ENCODE data around the gene HECW1. TPM values are rescaled to one million over a fixed set of nuclear protein-coding genes. Genes with fewer than 3 reads are reported as not detected.

HECW1 gene
- total and polyA plus RNA-seq, 2 of the 8 experiments (the other 6 are each of a cell fraction or from before 2014, with no cell fraction given) = 2.9 to 12.7 TPM

GRCh38 chr7:43535810-43536585 is 423.6 kb downstream of the HECW1 start:
- ChIA-PET POLR2A (ENCODE audit: partially characterized antibody) (no interaction called here), CTCF (ENCODE audit: partially characterized antibody) (interaction anchor here (0.6 to 1.6 kb wide), 4 partner anchors 17 to 189 kb away, joined by 3 to 4 read pairs (median 3); no protein-coding TSS in a partner anchor)
- Histone ChIP-seq H3K79me2 (ENCODE audit: control insufficient read depth in 1 of 2, insufficient read depth in 2 of 2, low read length in 2 of 2) (no peaks in the 10 kb centered on the region), H2BK12ac (ENCODE audit: low read depth, low read length) (no peak overlapping the region), H3K56ac (replicated peaks; ENCODE audit: insufficient read length, low read depth, low read length) (no peak overlapping the region), H3K9me3 (ENCODE audit: insufficient read depth in 2 of 2, low read depth in 1 of 2, low read length in 1 of 2) (no peaks in the 10 kb centered on the region), H3K4me2 (ENCODE audit: insufficient read depth in 1 of 2, low read depth in 2 of 2, low read length in 2 of 2) (no peak overlapping the region), H3K4me1 (replicated peaks in 1 of 4; ENCODE audit: control insufficient read depth in 3 of 4, insufficient read depth in 4 of 4, low read length in 3 of 4) (peaks cover 0 to 8% (median under 1%) of the 10 kb centered on the region in 4 experiments; a peak in 2 of 7 replicates), H3K27ac (ENCODE audit: low read depth, low read length) (no peak overlapping the region), H4K5ac (ENCODE audit: insufficient read length, low read depth, low read length) (no peak overlapping the region), H4K91ac (replicated peaks; ENCODE audit: insufficient read length, low read length) (no peak overlapping the region), H2BK120ac (replicated peaks; ENCODE audit: low read depth, low read length) (no peak overlapping the region), H2AFZ (ENCODE audit: low read length) (no peak overlapping the region), H2AK5ac (ENCODE audit: low read depth, low read length) (no peak overlapping the region), H2BK5ac (ENCODE audit: low read depth, low read length) (no peak overlapping the region), H3K23me2 (ENCODE audit: low read depth, low read length) (no peaks in the 10 kb centered on the region), H3K4ac (replicated peaks; ENCODE audit: insufficient read length, low read depth, low read length) (no peak overlapping the region), H4K8ac (ENCODE audit: extremely low read depth, insufficient read depth, low read length) (no peak overlapping the region), H4K20me1 (replicated peaks in 1 of 2; ENCODE audit: control insufficient read depth in 1 of 2, insufficient read depth in 2 of 2, low read length in 2 of 2) (no peaks in the 10 kb centered on the region), H3K36me3 (ENCODE audit: control insufficient read depth in 2 of 4, insufficient read depth in 4 of 4, low read length in 3 of 4) (no peaks in the 10 kb centered on the region), H3K23ac (ENCODE audit: insufficient read length) (no peak overlapping the region), H3K14ac (ENCODE audit: insufficient read length) (no peak overlapping the region), H3K79me1 (ENCODE audit: low read depth, low read length) (no peaks in the 10 kb centered on the region), H2BK20ac (ENCODE audit: low read length) (no peak overlapping the region), H3K4me3 (ENCODE audit: extremely low read depth in 1 of 4, insufficient read depth in 2 of 4, low read depth in 3 of 4, low read length in 4 of 4) (no peak overlapping the region), H3K9ac (replicated peaks in 1 of 4; ENCODE audit: extremely low read depth in 1 of 4, low read depth in 3 of 4, low read length in 3 of 4) (no peak overlapping the region), H2BK15ac (ENCODE audit: low read length) (no peak overlapping the region), H3K27me3 (replicated peaks in 1 of 4; ENCODE audit: control insufficient read depth in 3 of 4, extremely low read depth in 1 of 4, insufficient read depth in 3 of 4, low read length in 3 of 4) (no peaks in the 10 kb centered on the region; a peak in 1 of 7 replicates), H3K18ac (ENCODE audit: extremely low read depth, low read length) (no peak overlapping the region)
- WGBS, 2 experiments (ENCODE audit: extremely low coverage in 1 of 2, insufficient coverage in 1 of 2, insufficient read length in 1 of 2, insufficient replicate concordance in 2 of 2, low coverage in 1 of 2, low lambda C conversion rate in 2 of 2, missing lambda C conversion rate in 1 of 2) = 87% methylated on average over 6 of the region's 6 CpGs; no CpG with 5 or more reads in 1 of the 2 experiments
- DNase-seq (ENCODE audit: low read depth in 1 of 2, low spot score in 2 of 2) = no peak
- no peak for FAIRE-seq
- TF ChIP-seq ATF2 (IDR thresholded peaks at IDR 0.05; ENCODE audit: low read length) (no peak), SRF (IDR thresholded peaks at IDR 0.05; ENCODE audit: low read depth, low read length) (no peak), FOSL1 (IDR thresholded peaks at IDR 0.05; ENCODE audit: insufficient read depth, low read depth, low read length) (no peak), KDM1A (IDR thresholded peaks at IDR 0.05; ENCODE audit: borderline replicate concordance, low read length) (no peak), TCF12 (IDR thresholded peaks at IDR 0.05; ENCODE audit: low read depth, low read length) (no peak), CHD1 (IDR thresholded peaks at IDR 0.05; ENCODE audit: low read depth, low read length) (no peak), CBX8 (IDR thresholded peaks at IDR 0.05; ENCODE audit: borderline replicate concordance, low read depth, low read length) (no peak), KDM5A (IDR thresholded peaks at IDR 0.05; ENCODE audit: low read length) (no peak), TEAD4 (IDR thresholded peaks at IDR 0.05; ENCODE audit: low read depth, low read length) (no peak), SIN3A (conservative IDR thresholded peaks at IDR 0.05 in 1 of 2, IDR thresholded peaks at IDR 0.05 in 1 of 2; ENCODE audit: low read depth in 1 of 2, low read length in 2 of 2) (no peak), CEBPB (IDR thresholded peaks at IDR 0.05; ENCODE audit: low read depth, low read length) (no peak), CREB1 (IDR thresholded peaks at IDR 0.05) (no peak)

Measured in H1 (cell line).